ENCODE measurements around the gene STXBP1. TPM values are rescaled to one million over a fixed set of nuclear protein-coding genes. Genes with fewer than 3 reads are reported as not detected.

The STXBP1 gene
- total RNA-seq, 1 donor, result 19.9 TPM

- no peak for DNase-seq (ENCODE audit: low read depth)
- H3K4me3 ChIP-seq (ENCODE audit: low read depth, low read length), result no peak overlapping the region
- TF ChIP-seq CTCF (IDR thresholded peaks at IDR 0.05; ENCODE audit: insufficient read depth, low read depth, low read length), result no peak
Measured at GRCh38 chr9:127642082-127642740, 30.1 kb downstream of the STXBP1 start.

- DNase-seq (ENCODE audit: low read depth), result no peak
- H3K4me3 ChIP-seq (ENCODE audit: low read depth, low read length), result no peak overlapping the region
- TF ChIP-seq CTCF (IDR thresholded peaks at IDR 0.05; ENCODE audit: insufficient read depth, low read depth, low read length), result no peak
Measured at GRCh38 chr9:127644146-127644827, 32.2 kb downstream of the STXBP1 start.

DNA sequence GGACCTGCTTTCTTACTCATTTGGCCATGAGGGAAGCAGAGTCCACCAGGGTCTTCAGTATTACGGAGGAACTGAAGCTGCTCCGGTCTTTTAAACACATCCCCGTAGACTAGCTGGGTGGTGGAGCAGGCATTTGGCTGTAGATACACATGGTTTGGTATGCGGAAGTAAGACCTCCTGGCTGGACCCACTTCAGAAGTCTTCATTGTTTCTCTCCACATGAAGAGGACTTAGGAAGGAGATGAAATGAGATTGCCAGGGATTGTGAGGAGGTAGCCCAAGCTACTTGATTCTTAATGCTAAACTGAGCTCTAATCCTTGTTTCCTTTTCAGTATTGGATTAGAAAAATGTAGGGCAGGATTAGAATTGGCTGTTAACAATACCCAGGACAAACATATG is 32.9 kb downstream of the STXBP1 start:
- no peak overlapping the region for H3K4me3 ChIP-seq (ENCODE audit: low read depth, low read length)
- TF ChIP-seq CTCF (IDR thresholded peaks at IDR 0.05; ENCODE audit: insufficient read depth, low read depth, low read length), result no peak
- DNase-seq (ENCODE audit: low read depth), result no peak

- no peak overlapping the region for H3K4me3 ChIP-seq (ENCODE audit: low read depth, low read length)
- no peak for TF ChIP-seq CTCF (IDR thresholded peaks at IDR 0.05; ENCODE audit: insufficient read depth, low read depth, low read length)
- DNase-seq (ENCODE audit: low read depth), result no peak
Measured at GRCh38 chr9:127647451-127647850, 35.4 kb downstream of the STXBP1 start.

DNA sequence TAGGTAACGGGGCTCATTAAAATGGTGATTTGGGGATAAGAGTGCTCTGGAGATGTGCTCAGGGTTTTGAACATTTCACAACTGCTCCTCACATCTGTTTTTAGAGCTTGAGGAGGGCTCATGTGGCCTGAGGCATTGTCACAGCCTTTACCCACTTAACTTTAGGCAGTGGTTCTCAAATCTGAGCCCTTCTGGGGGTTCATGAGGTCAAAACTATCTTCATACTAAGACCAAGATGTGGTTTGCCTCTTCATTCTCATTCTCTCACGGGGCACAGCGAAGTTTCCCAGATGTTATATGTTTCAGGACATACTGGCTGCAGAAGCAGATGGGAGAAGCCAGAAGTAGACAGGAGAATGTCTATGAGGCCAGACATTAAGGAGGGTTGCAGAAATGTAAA is 38.4 kb downstream of the STXBP1 start:
- no peak for DNase-seq (ENCODE audit: low read depth)
- no peak for TF ChIP-seq CTCF (IDR thresholded peaks at IDR 0.05; ENCODE audit: insufficient read depth, low read depth, low read length)

DNA sequence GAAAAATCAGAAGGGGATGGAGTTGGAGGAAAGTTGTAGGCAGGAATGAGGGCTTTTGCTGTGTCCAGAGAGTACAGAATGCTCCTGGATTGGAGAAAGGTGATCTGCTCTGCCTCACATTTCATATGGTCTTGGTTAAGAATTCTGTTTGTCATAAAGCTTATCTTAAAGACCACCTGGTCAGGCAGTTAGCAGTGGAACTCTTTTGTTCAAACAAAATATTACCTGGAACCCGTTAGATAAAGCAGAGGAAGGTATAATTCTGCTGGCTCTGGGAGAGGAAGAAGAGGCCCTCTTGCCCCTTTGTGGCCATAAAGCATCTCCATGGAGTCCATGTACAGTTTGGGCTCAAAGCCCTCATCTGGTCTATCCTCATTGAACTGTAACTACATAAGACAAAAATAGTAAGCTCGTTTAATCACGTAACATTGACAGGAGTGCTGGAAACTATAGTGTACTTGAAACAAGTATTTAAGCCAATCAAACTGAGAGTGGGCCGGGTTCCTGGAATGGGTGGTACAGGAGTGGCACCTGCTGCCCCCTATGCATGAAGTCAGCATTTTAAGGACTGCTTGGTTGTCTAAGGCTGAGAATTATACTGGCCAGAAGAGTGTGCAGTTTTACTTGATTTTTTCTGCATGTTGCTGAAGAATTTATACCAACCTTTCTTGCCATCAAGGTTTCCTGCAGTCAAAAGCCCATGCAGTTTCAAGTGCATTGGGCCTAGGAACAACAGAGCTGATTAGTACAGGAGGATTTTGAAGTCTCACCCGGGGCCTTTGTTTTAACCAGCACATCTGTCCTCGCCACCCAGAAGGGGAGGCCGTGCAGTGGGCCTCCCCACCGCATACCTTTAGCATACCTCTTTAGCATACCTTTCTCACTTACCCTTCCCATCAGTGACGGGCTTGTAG is 39.9 kb downstream of the STXBP1 start:
- DNase-seq (ENCODE audit: low read depth), result no peak
- no peak for TF ChIP-seq CTCF (IDR thresholded peaks at IDR 0.05; ENCODE audit: insufficient read depth, low read depth, low read length)
- no peak overlapping the region for H3K4me3 ChIP-seq (ENCODE audit: low read depth, low read length)

More for the DNA sequence above, 38.4 kb downstream of the STXBP1 start:
- H3K4me3 ChIP-seq (ENCODE audit: low read depth, low read length), result no peak overlapping the region

Measured in fibroblast of villous mesenchyme (primary cell).